ENCODE data around the gene DLL4. TPM values are rescaled to one million over a fixed set of nuclear protein-coding genes. Genes with fewer than 3 reads are reported as not detected.
A peak's percentile ranks its signal among the peaks of the same experiment; 100 is the strongest.

The DLL4 gene
- polyA plus RNA-seq, 1 donor from 2014 or later: 2.2 TPM

GRCh38 chr15:40925863-40926658 lies 3.1 kb upstream of the DLL4 start:
- peaks cover 86% of the 10 kb centered on the region for H3K27me3 ChIP-seq (ENCODE audit: insufficient read depth, low read depth, low read length)
- H3K27ac ChIP-seq (ENCODE audit: low read length): no peak overlapping the region
- H3K4me2 ChIP-seq (ENCODE audit: low read length): no peak overlapping the region

More at GRCh38 chr15:40925863-40926658, 3.1 kb upstream of the DLL4 start:
- Histone ChIP-seq H3K9me3 (ENCODE audit: low read length) (no peaks in the 10 kb centered on the region), H3K9ac (ENCODE audit: low read length) (no peak overlapping the region), H3F3A (ENCODE audit: insufficient read depth, low read length, poor library complexity, severe bottlenecking) (peaks cover 3% of the 10 kb centered on the region), H4K20me1 (ENCODE audit: insufficient read depth) (no peaks in the 10 kb centered on the region), H3K4me3 (ENCODE audit: low read length) (peak overlapping the region; percentile 61), H3K79me2 (replicated peaks; ENCODE audit: insufficient read depth, low read length) (no peaks in the 10 kb centered on the region), H2AFZ (ENCODE audit: low read depth, low read length) (no peak overlapping the region), H3K9me2 (ENCODE audit: insufficient read depth, low read length) (no peaks in the 10 kb centered on the region), H3K36me3 (ENCODE audit: insufficient read depth, low read length) (no peaks in the 10 kb centered on the region)
- TF ChIP-seq TAF1 (IDR thresholded peaks at IDR 0.05; ENCODE audit: low read depth): no peak
- TF ChIP-seq MXI1 (conservative IDR thresholded peaks at IDR 0.05; ENCODE audit: poor library complexity, severe bottlenecking): peak; percentile 77
- peak; percentile 26 for TF ChIP-seq EZH2 (IDR thresholded peaks at IDR 0.05; ENCODE audit: borderline replicate concordance, insufficient read depth, low read length, poor library complexity, severe bottlenecking)
- no peak for TF ChIP-seq REST (IDR thresholded peaks at IDR 0.05; ENCODE audit: borderline replicate concordance)
- no peak for TF ChIP-seq CTCF (IDR thresholded peaks at IDR 0.05; ENCODE audit: poor library complexity, severe bottlenecking)
- peak; percentile 13 for TF ChIP-seq POLR2AphosphoS5 (IDR thresholded peaks at IDR 0.05)
- no peak for TF ChIP-seq RAD21 (conservative IDR thresholded peaks at IDR 0.05)
- TF ChIP-seq EP300 (conservative IDR thresholded peaks at IDR 0.05; ENCODE audit: poor library complexity, severe bottlenecking): no peak
- no peak for TF ChIP-seq SMC3 (conservative IDR thresholded peaks at IDR 0.05; ENCODE audit: poor library complexity)

Data from neural cell (in vitro differentiated cells).